SH-SY5Y (cell line): ENCODE measurements around the gene KRT6B.

Experiments
- GATA2 ChIP-seq: IDR thresholded peaks from 2 replicates; pipeline ENCODE4 v1.6.1; 2011; ENCODE audit warnings: mild to moderate bottlenecking, low read depth, low read length
- GATA3 ChIP-seq: IDR thresholded peaks from 2 replicates; pipeline ENCODE4 v1.6.1; 2011; ENCODE audit warnings: low read depth, mild to moderate bottlenecking, low read length, moderate library complexity

DNA sequence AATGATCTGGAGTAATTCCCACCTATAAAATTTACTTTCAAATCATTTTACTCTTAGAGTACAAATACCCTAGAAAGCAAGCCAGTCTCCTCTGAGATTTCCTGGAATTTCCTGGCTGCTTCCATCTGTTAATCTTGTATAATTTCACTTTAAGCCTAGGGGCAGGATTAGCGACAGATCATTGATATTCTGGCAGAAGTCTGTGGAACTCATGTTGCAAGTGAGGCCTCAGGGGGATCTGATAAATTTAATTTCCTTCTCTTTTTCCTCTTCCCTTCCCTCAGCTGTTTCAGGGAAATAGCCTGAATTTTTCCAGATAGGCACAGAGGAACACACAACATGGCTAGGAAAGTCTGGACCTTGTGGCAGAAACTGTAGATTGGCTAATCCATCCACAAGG is 47.0 kb upstream of the KRT6B start:
- TF ChIP-seq GATA3 (no peak), GATA2 (no peak)
